ENCODE data around the gene TESK2.
"Not testable (repeated sequence)": the region's sequence is repeated elsewhere in the genome, so short reads cannot be mapped to it uniquely, and the experiment has no call there.

The TESK2 gene, protein sequence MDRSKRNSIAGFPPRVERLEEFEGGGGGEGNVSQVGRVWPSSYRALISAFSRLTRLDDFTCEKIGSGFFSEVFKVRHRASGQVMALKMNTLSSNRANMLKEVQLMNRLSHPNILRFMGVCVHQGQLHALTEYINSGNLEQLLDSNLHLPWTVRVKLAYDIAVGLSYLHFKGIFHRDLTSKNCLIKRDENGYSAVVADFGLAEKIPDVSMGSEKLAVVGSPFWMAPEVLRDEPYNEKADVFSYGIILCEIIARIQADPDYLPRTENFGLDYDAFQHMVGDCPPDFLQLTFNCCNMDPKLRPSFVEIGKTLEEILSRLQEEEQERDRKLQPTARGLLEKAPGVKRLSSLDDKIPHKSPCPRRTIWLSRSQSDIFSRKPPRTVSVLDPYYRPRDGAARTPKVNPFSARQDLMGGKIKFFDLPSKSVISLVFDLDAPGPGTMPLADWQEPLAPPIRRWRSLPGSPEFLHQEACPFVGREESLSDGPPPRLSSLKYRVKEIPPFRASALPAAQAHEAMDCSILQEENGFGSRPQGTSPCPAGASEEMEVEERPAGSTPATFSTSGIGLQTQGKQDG

DNA sequence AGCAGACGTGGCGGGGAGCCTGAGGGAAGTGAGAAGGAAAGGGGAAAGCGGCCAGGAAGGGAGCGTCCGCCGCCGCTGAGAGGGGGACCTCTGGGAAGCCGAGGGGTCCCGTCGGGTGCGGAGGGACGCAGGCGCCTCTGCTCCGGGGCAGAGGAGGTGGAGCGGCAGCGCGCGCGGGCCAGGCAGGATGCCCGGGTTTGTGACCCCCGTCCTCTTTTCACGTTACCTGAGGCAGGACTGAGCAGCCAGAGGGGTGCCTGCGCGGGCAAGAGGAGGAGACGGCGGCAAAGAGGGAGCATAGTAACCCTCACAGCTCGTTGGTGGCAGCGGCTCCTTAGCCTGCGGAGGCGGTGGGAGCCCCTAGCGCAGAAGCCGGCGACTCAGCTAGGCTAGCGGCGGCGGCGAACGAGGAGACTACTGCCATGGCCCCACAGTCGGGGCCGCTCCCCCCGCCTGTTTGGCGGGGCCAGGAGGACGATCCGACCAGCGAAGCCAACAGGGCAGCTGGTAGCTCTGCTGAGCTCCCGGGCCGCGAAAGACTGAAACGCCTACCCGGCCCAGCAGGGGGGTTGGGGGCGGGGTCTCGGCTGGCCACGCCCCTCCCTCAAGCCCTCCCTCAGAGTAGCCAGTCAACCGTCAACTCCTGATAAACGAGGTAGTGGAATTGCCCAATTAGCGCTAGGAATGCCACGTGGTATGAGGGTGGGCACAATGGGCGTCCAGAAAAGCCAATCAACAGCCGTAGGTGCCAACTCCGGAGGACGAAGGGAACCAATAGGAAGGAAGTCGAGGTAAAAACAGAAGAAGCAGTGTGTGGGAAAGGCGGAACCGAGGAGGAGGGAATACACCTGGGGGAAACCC lies at the start of gene TESK2:
Gene TESK2 (minus strand): TSS at position 538 of the 861 bp plus-strand sequence. CDS start 33,378 bp downstream, outside the sequence.
- DNase-seq, result peak; percentile 94 to 95

DNA sequence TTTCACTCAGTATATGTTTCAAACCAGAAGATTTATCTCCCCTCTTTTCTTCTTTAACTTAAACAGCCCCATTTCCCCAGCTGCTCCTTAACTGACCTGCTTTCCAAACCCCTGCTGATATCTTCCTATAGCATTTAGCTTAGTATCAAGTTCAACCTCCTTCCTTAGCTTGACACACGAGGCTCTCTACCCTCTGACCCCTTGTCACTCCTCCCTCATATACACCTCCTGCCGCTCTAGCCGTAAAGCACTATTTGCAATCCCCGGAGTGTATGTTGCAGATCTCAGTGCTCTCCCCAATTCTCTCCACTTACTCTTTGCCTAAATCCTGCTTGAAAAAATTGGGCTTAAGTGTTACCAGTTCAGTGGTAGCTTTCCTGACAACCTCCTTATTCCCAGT lies 45.9 kb upstream of the TESK2 start:
- no peak for DNase-seq

DNA sequence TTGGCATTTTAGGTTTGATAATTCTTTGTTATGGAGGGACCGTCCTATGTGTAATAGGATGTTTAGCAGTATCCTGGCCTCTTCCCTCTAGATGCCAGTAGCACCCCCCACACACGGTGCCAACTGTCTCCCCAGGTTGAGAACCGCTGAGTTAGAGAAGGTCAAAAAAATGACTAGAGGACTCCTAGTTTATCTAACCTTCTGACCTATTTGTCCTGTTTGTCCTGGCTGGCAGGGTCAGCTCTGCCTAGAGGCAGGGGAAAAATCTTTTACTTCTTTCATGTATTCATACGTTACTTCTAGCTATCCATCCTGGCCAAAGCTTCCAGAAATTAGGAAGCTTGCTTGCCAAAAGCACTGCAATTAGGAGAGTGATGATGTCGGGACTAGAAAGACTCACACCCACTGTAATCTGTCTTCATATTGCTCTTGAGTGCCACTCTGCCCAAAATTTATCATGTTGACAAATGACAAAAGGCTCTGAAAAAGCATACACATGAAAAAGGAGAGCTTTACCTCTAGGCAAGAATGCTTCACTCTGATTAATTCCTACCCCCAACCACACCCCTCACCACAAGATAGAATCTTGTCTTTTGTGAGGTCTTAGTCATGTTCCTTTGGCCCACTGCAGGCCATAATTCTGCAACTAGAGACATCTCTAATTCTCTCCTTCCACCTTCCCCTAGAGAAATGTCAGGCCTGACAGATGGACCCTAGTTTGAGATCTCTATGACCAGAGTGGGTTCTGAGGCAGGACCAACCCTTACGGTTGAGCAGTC lies 45.2 kb upstream of the TESK2 start:
- no peak for DNase-seq

DNA sequence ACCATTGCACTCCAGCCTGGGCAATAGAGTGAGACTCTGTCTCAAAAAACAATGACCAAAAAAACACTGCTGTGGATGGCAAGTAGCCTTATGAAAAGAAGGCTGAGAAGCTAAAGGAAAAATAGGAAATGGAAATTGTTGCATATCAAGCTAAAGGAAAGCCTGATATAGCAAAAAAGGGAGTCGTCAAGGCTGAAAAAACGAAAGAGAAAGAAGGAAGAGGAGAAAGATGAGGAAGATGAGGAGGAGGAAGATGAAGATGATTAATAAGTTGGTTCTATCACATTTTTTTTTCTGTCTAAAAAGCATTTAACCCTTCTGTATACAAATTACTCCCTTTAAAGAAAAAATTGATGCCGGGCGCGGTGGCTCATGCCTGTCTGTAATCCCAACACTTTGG lies 40.9 kb upstream of the TESK2 start:
- DNase-seq, result no peak

DNA sequence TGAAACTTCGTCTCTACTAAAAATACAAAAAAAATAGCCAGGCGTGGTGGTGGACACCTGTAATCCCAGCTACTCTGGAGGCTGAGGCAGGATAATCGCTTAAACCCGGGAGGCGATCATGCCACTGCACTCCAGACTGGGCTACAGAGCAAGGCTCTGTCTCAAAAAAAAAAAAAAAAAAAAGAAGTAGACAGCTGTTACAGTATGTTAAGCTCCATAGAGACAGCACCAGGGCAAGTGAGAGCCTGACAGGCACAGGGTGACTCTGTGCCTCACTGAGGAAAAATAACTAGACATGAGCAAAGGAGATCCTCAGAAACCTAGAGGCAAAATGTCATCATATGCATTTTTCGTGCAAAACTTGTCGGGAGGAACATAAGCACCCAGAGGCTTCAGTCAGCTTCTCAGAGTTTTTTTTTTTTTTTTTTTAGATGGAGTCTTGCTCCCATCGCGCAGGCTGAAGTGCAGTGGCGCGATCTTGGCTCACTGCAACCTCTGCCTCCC lies 39.7 kb upstream of the TESK2 start:
- DNase-seq, result no peak

DNA sequence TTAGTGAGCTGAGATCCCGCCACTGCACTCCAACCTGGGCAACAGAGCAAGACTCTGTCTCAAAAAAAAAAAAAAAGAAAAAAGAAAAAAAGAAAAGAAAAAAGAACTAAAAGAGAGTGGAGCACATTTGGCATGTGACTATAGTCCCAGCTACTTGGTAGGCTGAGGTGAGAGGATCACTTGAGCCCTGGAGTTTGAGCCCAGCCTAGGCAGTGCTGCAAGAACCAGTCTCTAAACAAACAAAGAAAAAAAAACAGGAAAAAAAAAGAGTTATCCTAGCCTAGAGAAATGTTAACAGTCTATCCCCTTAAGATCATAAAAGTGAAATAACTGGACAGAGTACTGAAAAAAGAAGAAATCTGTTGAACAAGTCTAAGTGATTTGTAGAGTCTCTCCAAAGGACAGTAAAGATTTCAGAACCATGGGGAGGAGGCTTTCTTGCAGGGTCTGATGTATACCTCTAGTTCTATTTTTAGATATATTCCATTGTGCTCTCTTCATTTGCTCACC lies 35.2 kb upstream of the TESK2 start:
- DNase-seq, result no peak

DNA sequence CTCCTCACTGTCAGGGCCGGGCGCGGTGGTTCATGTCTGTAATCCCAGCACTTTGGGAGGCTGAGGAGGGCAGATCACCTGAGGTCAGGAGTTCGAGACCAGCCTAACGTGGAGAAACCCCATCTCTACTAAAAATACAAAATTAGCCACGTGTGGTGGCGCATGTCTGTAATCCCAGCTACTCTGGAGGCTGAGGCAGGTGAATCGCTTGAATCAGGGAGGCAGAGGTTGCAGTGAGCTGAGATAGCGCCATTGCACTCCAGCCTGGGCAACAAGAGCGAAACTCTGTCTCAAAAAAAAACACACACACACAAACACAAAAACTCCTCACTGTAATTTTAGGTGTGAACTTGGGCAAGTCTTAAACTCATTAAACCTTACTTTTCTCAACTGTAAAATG lies 33.0 kb upstream of the TESK2 start:
- not testable (repeated sequence) for DNase-seq

DNA sequence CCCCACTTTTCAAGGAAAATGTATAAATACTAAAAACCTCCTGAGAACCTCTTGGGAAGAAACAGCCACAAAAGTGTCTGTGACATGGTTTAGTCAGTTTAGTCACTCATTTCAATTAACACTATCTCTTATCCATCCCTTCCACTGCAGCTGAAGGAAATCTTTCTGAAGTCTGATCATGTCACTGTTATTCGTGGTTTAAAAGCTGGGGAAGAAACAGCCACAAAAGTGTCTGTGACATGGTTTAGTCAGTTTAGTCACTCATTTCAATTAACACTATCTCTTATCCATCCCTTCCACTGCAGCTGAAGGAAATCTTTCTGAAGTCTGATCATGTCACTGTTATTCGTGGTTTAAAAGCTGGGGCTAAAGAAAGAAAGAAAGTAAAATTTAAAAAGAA lies 32.6 kb upstream of the TESK2 start:
- DNase-seq, result not testable (repeated sequence)

DNA sequence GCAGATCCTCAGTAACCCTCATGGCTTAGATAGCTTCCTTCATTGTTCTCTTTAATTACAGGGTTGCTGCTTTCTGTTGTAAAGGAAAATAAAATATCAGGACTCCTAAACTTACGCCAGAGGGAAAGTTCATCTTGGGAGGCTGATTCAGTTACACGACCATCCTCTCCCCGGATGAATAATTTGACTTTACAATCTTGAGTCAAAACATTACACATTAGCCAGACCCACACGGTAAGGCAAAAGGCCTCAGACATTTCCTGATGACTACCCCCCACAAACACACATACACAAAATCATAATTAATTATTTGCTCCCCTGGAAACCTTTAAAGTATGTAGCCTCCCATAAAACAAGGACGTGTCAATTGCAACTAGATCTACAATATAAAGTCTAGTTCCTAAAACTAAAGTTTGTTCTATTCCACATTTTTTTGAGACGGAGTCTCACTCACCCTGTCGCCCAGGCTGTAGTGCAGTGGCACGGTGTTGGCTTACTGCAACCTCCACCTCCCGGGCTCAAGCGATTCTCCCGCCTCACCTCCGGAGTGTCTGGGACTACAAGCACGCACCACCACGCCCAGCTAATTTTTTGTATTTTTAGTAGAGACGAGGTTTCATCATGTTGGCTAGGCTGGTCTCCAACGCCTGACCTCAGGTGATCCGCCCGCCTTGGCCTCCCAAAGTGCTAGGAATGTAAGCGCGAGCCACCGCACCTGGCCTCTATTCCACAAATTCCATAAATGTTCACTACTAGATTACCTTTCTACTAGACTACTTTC lies 31.6 kb upstream of the TESK2 start:
- DNase-seq, result no peak

DNA sequence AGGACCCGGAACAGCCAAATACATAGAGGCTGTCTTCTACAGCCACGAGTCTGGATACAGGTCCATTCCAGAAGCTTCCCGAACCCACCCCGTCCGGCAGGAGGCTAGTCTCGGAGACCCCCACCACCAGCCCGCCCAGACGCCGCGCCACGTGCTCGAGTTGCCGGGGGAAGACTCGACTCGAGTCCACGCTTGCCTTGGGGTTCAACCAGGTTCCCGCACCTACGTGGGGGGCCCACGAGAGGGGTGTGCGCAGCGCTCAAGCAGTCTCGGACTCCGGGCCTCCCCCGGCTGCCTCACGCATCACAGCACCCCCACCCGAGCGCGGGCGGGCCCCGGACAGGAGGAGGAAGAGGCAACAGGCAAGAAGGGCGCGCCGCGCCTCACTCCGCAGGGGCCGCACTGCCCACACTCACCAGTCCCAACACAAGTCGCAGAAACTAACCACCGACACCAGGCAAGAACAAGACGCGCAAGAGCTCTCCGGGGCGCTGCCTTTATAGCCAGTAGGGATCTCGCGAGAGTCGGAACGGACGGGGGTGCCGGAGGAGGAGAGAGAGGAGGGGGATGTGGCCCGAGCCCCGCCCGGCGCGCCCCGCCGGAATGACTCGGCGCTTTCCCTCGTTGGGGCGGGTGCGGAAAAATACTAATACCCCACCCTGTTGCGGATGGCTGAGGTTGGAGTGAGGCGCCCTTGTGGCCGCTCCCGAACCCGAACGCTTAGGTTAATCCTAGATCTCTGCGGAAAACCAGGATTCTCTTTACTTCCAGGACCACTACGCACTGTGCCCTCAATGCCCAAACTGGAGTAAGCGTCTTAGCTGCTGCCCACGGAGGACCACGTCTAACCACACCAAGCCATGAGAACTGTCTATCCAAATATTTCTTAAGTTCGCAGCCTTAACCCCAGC lies 30.7 kb upstream of the TESK2 start, which contains the start of gene PRDX1:
Gene PRDX1 (minus strand): TSS at position 472 of the 911 bp plus-strand sequence. CDS start 2,841 bp downstream, outside the sequence.
- peak; percentile 95 to 99 for DNase-seq

DNA sequence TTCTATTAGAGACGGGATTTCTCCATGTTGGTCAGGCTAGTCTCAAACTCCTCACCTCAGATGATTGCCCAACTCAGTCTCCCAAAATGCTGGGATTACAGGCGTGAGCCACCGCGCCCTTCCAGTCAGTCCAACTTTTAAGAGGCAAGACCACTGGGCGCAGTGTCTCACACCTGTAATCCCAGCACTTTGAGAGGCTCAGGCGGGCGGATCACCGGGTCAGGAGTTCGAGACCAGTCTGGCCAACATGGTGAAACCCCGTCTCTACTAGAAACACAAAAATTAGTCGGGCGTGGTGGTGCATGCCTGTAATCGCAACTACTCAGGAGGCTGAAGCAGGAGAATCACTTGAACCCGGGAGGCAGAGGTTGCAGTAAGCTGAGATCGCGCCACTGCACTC lies 28.8 kb upstream of the TESK2 start:
- DNase-seq, result not testable (repeated sequence)

DNA sequence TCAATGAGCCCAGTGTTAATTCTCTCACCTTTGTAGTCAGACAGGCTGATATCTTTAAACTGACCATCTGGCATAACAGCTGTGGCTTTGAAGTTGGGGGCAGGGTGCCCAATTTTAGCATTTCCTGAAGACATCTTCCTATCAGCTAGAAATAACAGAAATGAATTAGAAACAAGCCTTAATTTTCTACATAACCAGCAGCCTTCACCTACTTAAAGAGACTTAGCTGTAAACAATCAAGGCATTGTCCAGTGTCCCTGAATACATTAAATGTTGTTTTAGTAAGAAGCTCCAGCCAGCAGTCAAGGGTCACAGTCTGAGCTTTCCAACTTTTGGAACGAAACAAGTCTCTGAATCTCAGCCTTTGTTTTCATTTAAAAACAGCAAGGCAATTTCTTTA lies 27.9 kb upstream of the TESK2 start:
- DNase-seq, result no peak

DNA sequence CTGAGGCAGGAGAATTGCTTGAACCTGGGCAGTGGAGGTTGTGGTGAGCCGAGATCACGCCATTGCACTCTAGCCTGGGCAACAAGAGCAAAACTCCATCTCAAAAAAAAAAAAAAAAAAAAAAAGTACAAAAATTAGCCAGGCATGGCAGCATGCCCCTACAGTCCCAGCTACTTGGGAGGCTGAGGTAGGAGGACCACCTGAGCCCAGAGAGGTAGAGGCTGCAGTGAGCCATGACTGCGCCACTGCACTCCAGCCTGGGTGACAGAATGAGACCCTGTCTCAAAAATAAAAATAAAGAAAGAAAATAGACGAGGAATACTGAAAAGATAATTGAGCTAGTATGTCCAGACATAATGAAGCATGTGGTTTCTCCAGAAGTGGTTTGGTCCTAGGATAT lies 27.4 kb upstream of the TESK2 start:
- not testable (repeated sequence) for DNase-seq

DNA sequence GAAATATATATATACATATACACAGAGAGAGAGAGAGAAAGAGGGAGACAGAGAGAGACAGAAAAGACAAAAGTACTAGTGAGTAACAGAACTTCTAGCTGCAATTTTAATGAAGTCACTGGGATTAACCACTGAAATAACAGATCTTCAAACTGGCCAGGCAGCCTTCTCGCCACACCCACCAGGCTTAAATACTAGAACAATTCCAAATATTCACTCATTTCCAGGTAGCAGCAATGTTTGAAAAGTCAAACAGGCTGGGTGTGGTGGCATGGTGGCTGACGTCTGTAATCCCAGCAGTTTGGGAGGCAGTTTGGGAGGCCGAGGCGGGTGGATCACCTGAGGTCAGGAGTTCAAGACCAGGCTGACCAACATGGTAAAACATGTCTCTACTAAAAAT lies 25.5 kb upstream of the TESK2 start:
- no peak for DNase-seq

DNA sequence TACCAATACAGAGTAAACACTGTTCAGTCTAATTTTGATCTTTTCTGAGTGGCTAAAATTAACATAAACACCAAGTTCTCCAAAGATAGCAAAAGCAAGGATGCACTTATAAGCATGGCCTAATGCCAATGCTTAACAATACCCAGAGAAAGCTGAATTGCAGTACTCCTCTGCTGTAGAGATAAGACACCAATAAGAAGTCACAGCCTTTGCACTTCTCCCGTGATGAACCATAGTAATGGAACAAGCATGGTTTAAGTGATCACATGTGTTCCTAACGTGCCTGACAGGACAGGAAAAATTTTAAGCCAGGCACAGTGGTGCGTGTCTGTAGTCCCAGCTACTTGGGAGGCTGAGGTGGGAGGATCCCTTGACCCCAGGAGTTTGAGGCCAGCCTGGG lies 25.1 kb upstream of the TESK2 start:
- DNase-seq, result no peak

DNA sequence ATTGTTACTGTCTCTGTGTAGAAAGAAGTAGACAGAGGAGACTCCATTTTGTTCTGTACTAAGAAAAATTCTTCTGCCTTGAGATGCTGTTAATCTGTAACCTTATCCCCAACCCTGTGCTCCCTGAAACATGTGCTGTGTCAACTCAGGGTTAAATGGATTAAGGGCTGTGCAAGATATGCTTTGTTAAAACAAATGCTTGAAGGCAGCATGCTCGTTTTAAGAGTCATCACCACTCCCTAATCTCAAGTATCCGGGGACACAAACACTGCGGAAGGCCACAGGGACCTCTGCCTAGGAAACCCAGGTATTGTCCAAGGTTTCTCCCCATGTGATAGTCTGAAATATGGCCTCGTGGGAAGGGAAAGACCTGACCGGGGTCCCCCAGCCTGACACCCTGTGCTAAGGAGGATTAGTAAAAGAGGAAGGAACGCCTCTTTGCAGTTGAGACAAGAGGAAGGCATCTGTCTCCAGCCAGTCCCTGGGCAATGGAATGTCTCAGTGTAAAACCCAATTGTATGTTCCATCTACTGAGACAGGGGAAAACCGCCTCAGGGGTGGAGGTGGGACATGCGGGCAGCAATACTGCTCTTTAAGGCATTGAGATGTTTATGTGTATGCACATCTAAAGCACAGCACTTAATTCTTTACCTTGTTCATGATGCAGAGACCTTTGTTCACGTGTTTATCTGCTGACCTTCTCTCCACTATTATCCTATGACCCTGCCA lies 22.7 kb upstream of the TESK2 start:
- DNase-seq, result not testable (repeated sequence)

DNA sequence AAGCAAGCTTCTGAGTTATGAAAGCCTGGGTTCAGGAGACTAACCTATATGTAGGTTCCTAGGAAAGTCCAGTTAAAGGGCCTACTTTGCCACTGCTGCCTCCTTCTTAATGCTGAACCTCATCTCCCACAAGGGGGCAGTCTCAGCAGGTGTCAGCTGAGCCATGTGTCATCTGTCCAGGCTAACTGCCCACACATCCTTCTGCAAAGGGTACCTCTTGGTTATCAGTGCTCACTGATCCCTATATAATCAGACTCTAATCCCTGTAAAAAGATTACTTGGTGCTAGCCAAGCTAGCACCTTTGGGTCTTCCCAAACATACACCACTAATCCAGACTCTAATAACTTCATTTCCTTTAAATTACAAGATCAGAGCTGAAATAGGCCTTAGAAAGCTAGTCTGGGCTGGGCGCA lies 21.7 kb upstream of the TESK2 start:
- DNase-seq, result peak; percentile 54 to 61

DNA sequence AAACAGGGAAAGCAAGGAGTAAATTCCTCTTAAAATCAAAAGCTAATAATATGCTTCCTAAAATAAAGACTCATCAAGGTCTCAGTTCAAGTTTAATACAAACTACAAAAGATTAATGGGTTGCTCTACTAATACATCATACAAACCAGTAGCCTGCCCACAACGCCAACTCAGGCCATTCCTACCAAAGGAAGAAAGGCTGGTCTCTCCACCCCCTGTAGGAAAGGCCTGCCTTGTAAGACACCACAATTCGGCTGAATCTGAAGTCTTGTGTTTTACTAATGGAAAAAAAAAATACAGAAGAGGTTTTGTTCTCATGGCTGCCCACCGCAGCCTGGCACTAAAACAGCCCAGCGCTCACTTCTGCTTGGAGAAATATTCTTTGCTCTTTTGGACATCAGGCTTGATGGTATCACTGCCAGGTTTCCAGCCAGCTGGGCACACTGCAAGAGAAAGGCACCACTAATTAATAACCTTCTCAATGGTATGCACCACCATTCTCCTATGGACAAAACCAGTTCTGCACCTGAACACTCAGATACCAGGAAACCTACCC lies 20.1 kb upstream of the TESK2 start:
- no peak for DNase-seq
